ENCODE results near the gene PACRG. TPM values are rescaled to one million over a fixed set of nuclear protein-coding genes. Genes with fewer than 3 reads are reported as not detected.

Gene PACRG
- total and polyA plus RNA-seq, 2 donors (not counting 3 experiments of a cell fraction or from before 2014, with no cell fraction given), result 0.08 TPM; not detected in 1

- Histone ChIP-seq H3K9ac (replicated peaks; ENCODE audit: extremely low read depth, insufficient read depth, low read length) (no peak overlapping the region), H4K20me1 (replicated peaks; ENCODE audit: control insufficient read depth, extremely low read depth, insufficient read depth, low read length) (no peaks in the 10 kb centered on the region), H3K79me2 (ENCODE audit: control insufficient read depth, insufficient read depth, low read length) (no peaks in the 10 kb centered on the region), H3K27ac (ENCODE audit: insufficient read depth, low read depth, low read length) (no peak overlapping the region), H3K27me3 (ENCODE audit: control insufficient read depth in 2 of 2, insufficient read depth in 2 of 2, low read length in 2 of 2) (no peaks in the 10 kb centered on the region), H3K9me3 (replicated peaks; ENCODE audit: control insufficient read depth, insufficient read depth, low read length) (no peaks in the 10 kb centered on the region), H3K9me1 (replicated peaks; ENCODE audit: control insufficient read depth, extremely low read depth, insufficient read depth, low read length) (no peaks in the 10 kb centered on the region), H2AFZ (ENCODE audit: low read depth, low read length) (no peak overlapping the region), H3K4me3 (replicated peaks in 1 of 3; ENCODE audit: insufficient read depth in 1 of 3, low read depth in 1 of 3, low read length in 3 of 3) (no peak overlapping the region), H3K36me3 (ENCODE audit: control insufficient read depth in 2 of 2, extremely low read depth in 1 of 2, insufficient read depth in 2 of 2, low read length in 2 of 2) (no peaks in the 10 kb centered on the region), H3K4me2 (ENCODE audit: insufficient read depth, low read length) (no peak overlapping the region), H3K4me1 (ENCODE audit: control insufficient read depth, extremely low read depth, insufficient read depth, low read length) (no peaks in the 10 kb centered on the region)
- no TSS peak for BruUV-seq (replicated peaks)
- CTCF ChIA-PET, result no interaction called here
- DNase-seq (ENCODE audit: low read depth, low spot score) (no peak), FAIRE-seq (no peak)
- POLR2A ChIA-PET, result no interaction called here
- intact Hi-C loops (cut with micrococcal nuclease) (no loop called here), dilution Hi-C loops (cut with MboI; ENCODE audit: extremely low pct_ligation_motif_present, low sequenced_read_pairs) (no loop called here)
- TF ChIP-seq POLR2A (IDR thresholded peaks at IDR 0.05; ENCODE audit: low read depth, low read length), result no peak
- no peak for TF ChIP-seq GATA2 (IDR thresholded peaks at IDR 0.05; ENCODE audit: insufficient read depth, insufficient read length, low read depth, low read length)
- TF ChIP-seq POLR2AphosphoS5 (IDR thresholded peaks at IDR 0.05; ENCODE audit: insufficient read depth, low read depth, low read length), result no peak
- no peak for TF ChIP-seq JUN (IDR thresholded peaks at IDR 0.05; ENCODE audit: borderline replicate concordance, insufficient read depth, insufficient read length, low read depth)
- no peak for TF ChIP-seq EZH2 (IDR thresholded peaks at IDR 0.05; ENCODE audit: borderline replicate concordance, low read depth, low read length, severe bottlenecking)
- TF ChIP-seq MYC (IDR thresholded peaks at IDR 0.05; ENCODE audit: low read depth, low read length), result no peak
- no peak for TF ChIP-seq CTCF (IDR thresholded peaks at IDR 0.05; ENCODE audit: extremely low read depth in 1 of 2, insufficient read depth in 1 of 2, low read depth in 1 of 2, low read length in 2 of 2)
- no peak for TF ChIP-seq FOS (IDR thresholded peaks at IDR 0.05; ENCODE audit: borderline replicate concordance, insufficient read depth, low read length)
- TF ChIP-seq MAX (IDR thresholded peaks at IDR 0.05; ENCODE audit: insufficient read depth, insufficient read length), result no peak
These were observed 22.0 kb upstream of the PACRG start for GRCh38 chr6:162705736-162706135.
